Measurements from ENCODE around the gene ADAM12.

DNA sequence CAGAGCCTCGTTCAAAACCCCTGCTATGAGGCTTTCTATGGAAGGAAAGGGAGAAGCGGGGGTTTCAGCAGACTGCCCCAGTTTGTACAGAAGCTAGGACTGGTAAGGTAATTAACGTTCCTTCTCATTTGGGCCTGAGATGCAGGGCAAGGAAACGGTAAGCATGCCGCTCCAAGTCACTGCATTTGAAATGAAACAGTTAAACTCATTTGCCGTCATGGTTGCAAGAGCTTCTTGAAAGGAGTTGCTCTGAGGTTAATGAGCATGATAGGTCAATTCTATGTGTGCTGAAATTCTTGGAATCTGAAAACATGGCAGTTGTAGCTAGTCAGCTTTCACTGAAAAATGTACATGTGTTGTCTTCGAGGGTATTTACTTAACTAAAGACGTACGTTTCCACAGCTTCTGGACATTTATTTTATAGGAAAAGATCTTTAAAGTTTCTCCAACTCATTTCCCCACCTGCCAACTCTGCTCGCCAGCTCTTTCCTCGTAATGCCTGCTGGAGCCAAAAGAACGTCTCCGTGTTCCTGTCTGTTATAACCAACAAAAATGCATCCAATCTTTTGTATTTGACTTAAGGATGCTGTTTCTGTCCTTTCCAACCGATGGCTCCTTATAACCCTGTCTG, 73.3 kb downstream of the ADAM12 start:
- TF ChIP-seq EZH2 (IDR thresholded peaks at IDR 0.05; ENCODE audit: borderline replicate concordance, control insufficient read depth, low read depth, low read length) (no peak), CHD4 (IDR thresholded peaks at IDR 0.05) (no peak), SP1 (IDR thresholded peaks at IDR 0.05; ENCODE audit: low read depth, low read length) (no peak), ZNF24 (IDR thresholded peaks at IDR 0.05) (no peak)
- TF ChIP-seq, protein P1, sequence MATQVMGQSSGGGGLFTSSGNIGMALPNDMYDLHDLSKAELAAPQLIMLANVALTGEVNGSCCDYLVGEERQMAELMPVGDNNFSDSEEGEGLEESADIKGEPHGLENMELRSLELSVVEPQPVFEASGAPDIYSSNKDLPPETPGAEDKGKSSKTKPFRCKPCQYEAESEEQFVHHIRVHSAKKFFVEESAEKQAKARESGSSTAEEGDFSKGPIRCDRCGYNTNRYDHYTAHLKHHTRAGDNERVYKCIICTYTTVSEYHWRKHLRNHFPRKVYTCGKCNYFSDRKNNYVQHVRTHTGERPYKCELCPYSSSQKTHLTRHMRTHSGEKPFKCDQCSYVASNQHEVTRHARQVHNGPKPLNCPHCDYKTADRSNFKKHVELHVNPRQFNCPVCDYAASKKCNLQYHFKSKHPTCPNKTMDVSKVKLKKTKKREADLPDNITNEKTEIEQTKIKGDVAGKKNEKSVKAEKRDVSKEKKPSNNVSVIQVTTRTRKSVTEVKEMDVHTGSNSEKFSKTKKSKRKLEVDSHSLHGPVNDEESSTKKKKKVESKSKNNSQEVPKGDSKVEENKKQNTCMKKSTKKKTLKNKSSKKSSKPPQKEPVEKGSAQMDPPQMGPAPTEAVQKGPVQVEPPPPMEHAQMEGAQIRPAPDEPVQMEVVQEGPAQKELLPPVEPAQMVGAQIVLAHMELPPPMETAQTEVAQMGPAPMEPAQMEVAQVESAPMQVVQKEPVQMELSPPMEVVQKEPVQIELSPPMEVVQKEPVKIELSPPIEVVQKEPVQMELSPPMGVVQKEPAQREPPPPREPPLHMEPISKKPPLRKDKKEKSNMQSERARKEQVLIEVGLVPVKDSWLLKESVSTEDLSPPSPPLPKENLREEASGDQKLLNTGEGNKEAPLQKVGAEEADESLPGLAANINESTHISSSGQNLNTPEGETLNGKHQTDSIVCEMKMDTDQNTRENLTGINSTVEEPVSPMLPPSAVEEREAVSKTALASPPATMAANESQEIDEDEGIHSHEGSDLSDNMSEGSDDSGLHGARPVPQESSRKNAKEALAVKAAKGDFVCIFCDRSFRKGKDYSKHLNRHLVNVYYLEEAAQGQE (IDR thresholded peaks at IDR 0.05; ENCODE audit: low read depth, low read length), result no peak
- TF ChIP-seq, protein P2, sequence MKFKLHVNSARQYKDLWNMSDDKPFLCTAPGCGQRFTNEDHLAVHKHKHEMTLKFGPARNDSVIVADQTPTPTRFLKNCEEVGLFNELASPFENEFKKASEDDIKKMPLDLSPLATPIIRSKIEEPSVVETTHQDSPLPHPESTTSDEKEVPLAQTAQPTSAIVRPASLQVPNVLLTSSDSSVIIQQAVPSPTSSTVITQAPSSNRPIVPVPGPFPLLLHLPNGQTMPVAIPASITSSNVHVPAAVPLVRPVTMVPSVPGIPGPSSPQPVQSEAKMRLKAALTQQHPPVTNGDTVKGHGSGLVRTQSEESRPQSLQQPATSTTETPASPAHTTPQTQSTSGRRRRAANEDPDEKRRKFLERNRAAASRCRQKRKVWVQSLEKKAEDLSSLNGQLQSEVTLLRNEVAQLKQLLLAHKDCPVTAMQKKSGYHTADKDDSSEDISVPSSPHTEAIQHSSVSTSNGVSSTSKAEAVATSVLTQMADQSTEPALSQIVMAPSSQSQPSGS (IDR thresholded peaks at IDR 0.05; ENCODE audit: low read length), result no peak

Data from GM12878 (cell line).